ENCODE results near the gene TBX2. TPM values are rescaled to one million over a fixed set of nuclear protein-coding genes. Genes with fewer than 3 reads are reported as not detected.
"Not testable (repeated sequence)": the region's sequence is repeated elsewhere in the genome, so short reads cannot be mapped to it uniquely, and the experiment has no call there.

TBX2 gene
- total RNA-seq, 4 donors from 2014 or later: 3.1 to 14.2 (median 9.6) TPM

GRCh38 chr17:61442878-61443474 is 43.3 kb downstream of the TBX2 start:
- ATAC-seq (ENCODE audit: low FRiP score) (no peak), DNase-seq (ENCODE audit: low spot score) (no peak)
- TF ChIP-seq, protein P1, sequence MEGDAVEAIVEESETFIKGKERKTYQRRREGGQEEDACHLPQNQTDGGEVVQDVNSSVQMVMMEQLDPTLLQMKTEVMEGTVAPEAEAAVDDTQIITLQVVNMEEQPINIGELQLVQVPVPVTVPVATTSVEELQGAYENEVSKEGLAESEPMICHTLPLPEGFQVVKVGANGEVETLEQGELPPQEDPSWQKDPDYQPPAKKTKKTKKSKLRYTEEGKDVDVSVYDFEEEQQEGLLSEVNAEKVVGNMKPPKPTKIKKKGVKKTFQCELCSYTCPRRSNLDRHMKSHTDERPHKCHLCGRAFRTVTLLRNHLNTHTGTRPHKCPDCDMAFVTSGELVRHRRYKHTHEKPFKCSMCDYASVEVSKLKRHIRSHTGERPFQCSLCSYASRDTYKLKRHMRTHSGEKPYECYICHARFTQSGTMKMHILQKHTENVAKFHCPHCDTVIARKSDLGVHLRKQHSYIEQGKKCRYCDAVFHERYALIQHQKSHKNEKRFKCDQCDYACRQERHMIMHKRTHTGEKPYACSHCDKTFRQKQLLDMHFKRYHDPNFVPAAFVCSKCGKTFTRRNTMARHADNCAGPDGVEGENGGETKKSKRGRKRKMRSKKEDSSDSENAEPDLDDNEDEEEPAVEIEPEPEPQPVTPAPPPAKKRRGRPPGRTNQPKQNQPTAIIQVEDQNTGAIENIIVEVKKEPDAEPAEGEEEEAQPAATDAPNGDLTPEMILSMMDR (IDR thresholded peaks at IDR 0.05): no peak

- TF ChIP-seq, protein P1 (IDR thresholded peaks at IDR 0.05): no peak
- ATAC-seq (ENCODE audit: low FRiP score) (no peak), DNase-seq (ENCODE audit: low spot score) (no peak)
Measured at GRCh38 chr17:61443475-61443882, 43.8 kb downstream of the TBX2 start.

DNA sequence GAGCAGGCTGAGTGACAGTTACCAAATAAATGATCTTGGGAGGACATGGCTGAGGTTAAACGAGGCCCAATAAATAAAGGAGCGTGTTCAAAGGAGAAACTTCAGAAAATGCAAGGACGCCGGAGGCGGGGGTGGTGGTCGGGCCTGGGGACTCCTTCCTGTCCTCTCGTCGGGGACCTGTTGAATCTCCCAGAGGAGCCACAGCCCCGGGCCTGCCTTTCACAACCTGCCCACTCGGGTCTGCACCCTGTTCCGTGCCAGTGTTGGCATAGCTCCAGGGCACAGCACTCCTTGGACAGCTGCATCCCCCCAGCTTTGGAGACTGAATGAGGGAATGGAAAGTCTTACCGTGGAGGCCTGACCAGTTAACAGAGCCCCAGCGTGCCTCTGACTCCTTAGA is 44.4 kb downstream of the TBX2 start:
- TF ChIP-seq, protein P1 (IDR thresholded peaks at IDR 0.05): no peak
- DNase-seq (ENCODE audit: low spot score): no peak
- no peak for ATAC-seq (ENCODE audit: low FRiP score)

DNA sequence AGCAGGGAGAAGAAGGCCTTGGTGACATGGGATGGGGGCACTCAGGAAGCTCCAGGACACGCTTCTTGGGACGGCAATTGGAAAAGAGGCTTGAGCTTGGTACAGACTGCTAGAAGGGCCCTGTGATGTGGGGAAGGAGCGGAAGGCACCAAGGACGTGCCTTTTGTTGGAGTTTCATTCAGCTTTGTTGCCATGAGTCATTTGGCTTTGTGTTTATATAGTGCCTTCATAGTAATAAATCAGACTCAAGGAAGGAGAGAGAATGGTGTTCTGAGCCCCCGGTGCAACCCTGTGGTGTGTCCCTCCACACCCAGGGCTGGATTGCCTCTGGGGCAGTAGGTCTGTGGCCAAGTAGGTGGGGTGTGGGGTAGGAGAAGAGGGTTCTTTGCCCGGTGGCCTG is 45.2 kb downstream of the TBX2 start:
- DNase-seq (ENCODE audit: low spot score) (no peak), ATAC-seq (ENCODE audit: low FRiP score) (no peak)
- TF ChIP-seq, protein P1 (IDR thresholded peaks at IDR 0.05): no peak

DNA sequence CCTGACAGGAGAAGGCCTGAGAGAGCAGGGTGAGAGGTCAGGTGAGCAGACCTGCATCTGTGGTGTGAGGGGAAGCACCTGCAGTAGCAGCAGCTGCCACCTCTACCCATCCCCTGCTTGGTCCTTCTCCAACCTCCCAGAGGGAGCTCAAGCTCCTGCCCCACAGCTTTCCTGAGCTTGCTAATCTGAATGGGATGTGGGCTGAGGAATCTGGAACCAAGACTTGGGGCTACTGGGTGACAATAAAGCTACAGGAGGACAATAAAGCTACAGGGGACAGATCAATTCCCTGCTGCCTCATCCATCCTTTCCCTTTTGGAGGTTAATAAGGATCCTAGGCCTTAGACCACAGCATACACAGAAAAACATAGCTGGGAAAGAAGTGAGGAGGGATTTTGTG is 47.7 kb downstream of the TBX2 start:
- TF ChIP-seq, protein P1 (IDR thresholded peaks at IDR 0.05): no peak
- ATAC-seq (ENCODE audit: low FRiP score) (no peak), DNase-seq (ENCODE audit: low spot score) (no peak)

DNA sequence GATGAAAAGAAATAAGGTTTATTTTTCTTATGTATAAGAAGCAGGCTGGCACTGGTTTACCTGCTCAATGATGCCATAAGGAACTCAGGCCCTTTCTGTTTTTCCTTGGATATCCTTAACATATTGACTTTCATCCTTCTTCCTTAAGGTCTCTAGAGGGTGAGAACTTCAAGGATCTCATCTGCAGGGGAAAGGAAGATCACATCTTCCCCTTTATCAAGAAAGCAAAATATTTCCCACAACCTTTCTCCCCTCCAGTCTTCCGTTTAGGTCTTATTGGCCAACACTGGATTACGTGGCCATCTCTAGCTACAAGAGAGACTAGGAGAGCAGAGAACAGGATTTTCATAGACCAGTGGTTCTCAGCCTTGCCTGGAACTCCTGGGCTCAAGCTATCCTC is 48.4 kb downstream of the TBX2 start:
- ATAC-seq (ENCODE audit: low FRiP score) (no peak), DNase-seq (ENCODE audit: low spot score) (no peak)
- TF ChIP-seq, protein P1 (IDR thresholded peaks at IDR 0.05): no peak

GRCh38 chr17:61449140-61449539 is 49.5 kb downstream of the TBX2 start:
- not testable (repeated sequence) for DNase-seq (ENCODE audit: low spot score)

More at GRCh38 chr17:61449140-61449539, 49.5 kb downstream of the TBX2 start:
- not testable (repeated sequence) for ATAC-seq (ENCODE audit: low FRiP score)

Data from omental fat pad (tissue), 4 donors.